HCT116 (cell line): ENCODE measurements around the gene RBM25. TPM values are rescaled to one million over a fixed set of nuclear protein-coding genes. Genes with fewer than 3 reads are reported as not detected.

ENCODE experiments used
- ATAC-seq: fragments of 200-7000 bp; cut with Tn5 transposase; 2 replicates; pipeline ENCODE4 v1.9.1; 2020; ENCODE audit warnings: mild to moderate bottlenecking, moderate library complexity
- BruUV-seq: library from RNA; stranded (reverse); fragments of 400-500 nt; replicated peaks from 2 replicates; lab custom pipeline; 2021; lab: Mats Ljungman, UMichigan
- CTCF ChIA-PET: fragments of 300-600 bp; sonication (Branson Sonifier 250); formaldehyde crosslinking; loops from one replicate; lab custom pipeline; 2021; ENCODE audit warnings: antibody characterized with exemption; lab: Charles Lee
- POLR2A ChIA-PET: fragments of 300-600, 350-600 bp; sonication (Branson Sonifier 250); formaldehyde crosslinking; loops from one replicate; lab custom pipeline; 2021; ENCODE audit warnings: antibody characterized with exemption; lab: Charles Lee
- RAD21 ChIA-PET, 2 experiments: fragments of 300-600 bp; sonication (Branson Sonifier 250); formaldehyde crosslinking; loops; one replicate each; lab custom pipeline; 2023; ENCODE audit warnings: low total read pairs in 2 of 2; ENCODE audit not compliant: uncharacterized antibody in 2 of 2, unreplicated experiment in 2 of 2, low non-redundant PET in 1 of 2; lab: Charles Lee
- DNase-seq: peaks from one replicate; pipeline ENCODE4 v3.0.0-alpha.2; 2010; ENCODE audit warnings: low read depth, low spot score
- H2AFZ ChIP-seq: fragments of 200-600 bp; shearing (Covaris generic), sonication (generic); 2 replicates; pipeline ENCODE4 v1.6.1; 2017; ENCODE audit warnings: low read depth, mixed run types, mixed read lengths, antibody characterized with exemption, low read length; ENCODE audit not compliant: poor library complexity, severe bottlenecking
- H3K27ac ChIP-seq: 2 replicates; pipeline ENCODE4 v1.5.1; 2012; ENCODE audit warnings: low read depth, low read length
- H3K27me3 ChIP-seq: fragments of 200-600 bp; sonication (generic); 2 replicates; pipeline ENCODE4 v1.6.1; 2016; ENCODE audit warnings: mixed run types, low read length, mixed read lengths; ENCODE audit not compliant: insufficient read depth
- H3K36me3 ChIP-seq, 2 experiments: fragments of 200-500 bp in 1 of 2; fragments of 200-600 bp in 1 of 2; sonication (Bioruptor generic) in 1 of 2; sonication (generic) in 1 of 2; 2 replicates each; pipeline versions ENCODE4 v1.5.1 to v1.6.1; 2014 to 2016; ENCODE audit warnings: low read length in 2 of 2, inconsistent platforms in 1 of 2, mixed read lengths in 1 of 2, mixed run types in 1 of 2; ENCODE audit not compliant: insufficient read depth in 2 of 2, control insufficient read depth in 1 of 2
- H3K4me1 ChIP-seq, 2 experiments: fragments of 200-600 bp in 1 of 2; sonication (generic) in 1 of 2; 2 replicates each; pipeline versions ENCODE4 v1.5.1 to v1.6.1; 2012 to 2017; ENCODE audit warnings: low read length in 2 of 2, inconsistent platforms in 1 of 2, mild to moderate bottlenecking in 1 of 2, mixed read lengths in 1 of 2, mixed run types in 1 of 2, moderate library complexity in 1 of 2; ENCODE audit not compliant: insufficient read depth in 2 of 2, control insufficient read depth in 1 of 2
- H3K4me2 ChIP-seq: fragments of 200-600 bp; sonication (generic); 2 replicates; pipeline ENCODE4 v1.6.1; 2017; ENCODE audit warnings: mixed run types, low read length, mixed read lengths
- H3K4me3 ChIP-seq, 2 experiments: fragments of 200-600 bp in 1 of 2; sonication (generic) in 1 of 2; replicated peaks in 1 of 2; 2 replicates each; pipeline ENCODE4 v1.5.1; 2011 to 2016; ENCODE audit warnings: low read length in 2 of 2, control low read depth in 1 of 2, low read depth in 1 of 2, mild to moderate bottlenecking in 1 of 2, mixed read lengths in 1 of 2, mixed run types in 1 of 2
- H3K79me2 ChIP-seq: fragments of 200-600 bp; sonication (generic); 2 replicates; pipeline ENCODE4 v1.6.1; 2017; ENCODE audit warnings: mild to moderate bottlenecking, mixed run types, low read length, moderate library complexity, mixed read lengths; ENCODE audit not compliant: insufficient read depth
- H3K9ac ChIP-seq: fragments of 200-600 bp; sonication (generic); 2 replicates; pipeline ENCODE4 v1.6.1; 2016; ENCODE audit warnings: low read length, mixed read lengths
- H3K9me2 ChIP-seq: fragments of 200-600 bp; sonication (generic), shearing (Covaris generic); 2 replicates; pipeline ENCODE4 v1.6.1; 2017; ENCODE audit warnings: mixed run types, mild to moderate bottlenecking, moderate library complexity; ENCODE audit not compliant: insufficient read depth
- H3K9me3 ChIP-seq, 2 experiments: fragments of 200-500 bp in 1 of 2; fragments of 200-600 bp in 1 of 2; sonication (Bioruptor generic) in 1 of 2; sonication (generic) in 1 of 2; 2 replicates each; pipeline ENCODE4 v1.6.1; 2014 to 2017; ENCODE audit warnings: low read length in 2 of 2, mixed read lengths in 2 of 2, inconsistent platforms in 1 of 2, low read depth in 1 of 2, mild to moderate bottlenecking in 1 of 2, mixed run types in 1 of 2, moderate library complexity in 1 of 2; ENCODE audit not compliant: control insufficient read depth in 1 of 2, insufficient read depth in 1 of 2
- H4K20me1 ChIP-seq: fragments of 200-600 bp; sonication (generic), shearing (Covaris generic); 2 replicates; pipeline ENCODE4 v1.6.1; 2017; ENCODE audit warnings: mixed run types, mild to moderate bottlenecking, moderate library complexity; ENCODE audit not compliant: insufficient read depth
- CEBPB ChIP-seq: IDR thresholded peaks from 2 replicates; pipeline ENCODE4 v1.6.1; 2012; ENCODE audit warnings: low read depth
- EZH2 ChIP-seq: fragments of 200-600 bp; sonication (generic); IDR thresholded peaks from 2 replicates; pipeline ENCODE4 v1.6.1; 2017; ENCODE audit warnings: antibody characterized with exemption, mixed run types
- JUND ChIP-seq: IDR thresholded peaks from 2 replicates; pipeline ENCODE4 v1.6.1; 2012
- MAX ChIP-seq: IDR thresholded peaks from 2 replicates; pipeline ENCODE4 v1.6.1; 2012
- POLR2A ChIP-seq: IDR thresholded peaks from 2 replicates; pipeline ENCODE4 v1.7.0; 2011; ENCODE audit warnings: borderline replicate concordance; ENCODE audit not compliant: insufficient read depth, insufficient read length; ENCODE audit errors: extremely low read depth
- POLR2AphosphoS5 ChIP-seq: IDR thresholded peaks from 2 replicates; pipeline ENCODE4 v1.6.1; 2011; ENCODE audit warnings: mild to moderate bottlenecking, low read depth, low read length, moderate library complexity
- SIN3A ChIP-seq: IDR thresholded peaks from 2 replicates; pipeline ENCODE4 v1.6.1; 2012; ENCODE audit warnings: low read depth
- intact Hi-C: fragments of 100-400 bp; cut with micrococcal nuclease; formaldehyde crosslinking; loops from 2 replicates; pipeline ENCODE4 v1.10.0; 2022
- total RNA-seq: library from RNA; stranded (reverse); gene quantifications from one replicate; pipeline ENCODE4 v1.2.1, GENCODE V29; 2021; ENCODE audit not compliant: unreplicated experiment
- TF ChIP-seq, protein P1 (sequence below): IDR thresholded peaks from 2 replicates; pipeline ENCODE4 v1.6.1; 2011; ENCODE audit warnings: mild to moderate bottlenecking, low read length, moderate library complexity; ENCODE audit not compliant: insufficient replicate concordance; ENCODE audit errors: extremely low read depth

RBM25 gene
- total RNA-seq, 1 experiment from 2014 or later = 80.1 TPM

DNA sequence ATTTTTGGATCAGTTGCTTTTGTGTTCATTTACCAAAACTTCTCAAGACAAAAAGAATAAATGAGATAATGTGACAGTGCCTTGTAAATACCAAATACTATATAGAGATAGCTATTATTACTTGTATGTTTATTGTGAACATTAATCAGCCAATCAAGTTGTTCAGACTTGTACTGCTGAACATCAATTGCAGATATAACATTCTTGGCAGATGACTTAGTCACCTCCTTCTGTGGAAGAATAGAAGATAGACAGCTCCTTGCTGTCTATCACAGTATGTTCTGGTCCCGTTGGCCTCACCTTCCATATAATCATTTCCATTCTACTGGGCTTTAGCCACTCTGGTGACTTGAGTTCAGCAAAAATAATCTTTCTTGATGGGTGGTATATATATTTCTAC lies 108.1 kb downstream of the RBM25 start (continued):
- no peak for TF ChIP-seq MAX

- ChIA-PET POLR2A (no interaction called here), CTCF (no interaction called here), RAD21 (no interaction called here)
- DNase-seq = no peak
- TF ChIP-seq POLR2AphosphoS5 = no peak
- no peak for TF ChIP-seq SIN3A
- no peak for TF ChIP-seq JUND
- Histone ChIP-seq H3K4me1 (no peaks in the 10 kb centered on the region), H3K27me3 (no peaks in the 10 kb centered on the region), H3K27ac (no peak overlapping the region), H2AFZ (no peak overlapping the region), H3K9me3 (no peaks in the 10 kb centered on the region), H3K4me2 (no peak overlapping the region), H3K36me3 (peaks cover 8 to 14% of the 10 kb centered on the region in 2 experiments; a peak in 3 of 4 replicates), H4K20me1 (no peaks in the 10 kb centered on the region), H3K9ac (no peak overlapping the region), H3K9me2 (no peaks in the 10 kb centered on the region), H3K79me2 (no peaks in the 10 kb centered on the region), H3K4me3 (no peak overlapping the region)
- ATAC-seq = no peak
- intact Hi-C loops = no loop called here
- BruUV-seq = no TSS peak
These were observed 109.4 kb downstream of the RBM25 start for GRCh38 chr14:73167727-73168126.

DNA sequence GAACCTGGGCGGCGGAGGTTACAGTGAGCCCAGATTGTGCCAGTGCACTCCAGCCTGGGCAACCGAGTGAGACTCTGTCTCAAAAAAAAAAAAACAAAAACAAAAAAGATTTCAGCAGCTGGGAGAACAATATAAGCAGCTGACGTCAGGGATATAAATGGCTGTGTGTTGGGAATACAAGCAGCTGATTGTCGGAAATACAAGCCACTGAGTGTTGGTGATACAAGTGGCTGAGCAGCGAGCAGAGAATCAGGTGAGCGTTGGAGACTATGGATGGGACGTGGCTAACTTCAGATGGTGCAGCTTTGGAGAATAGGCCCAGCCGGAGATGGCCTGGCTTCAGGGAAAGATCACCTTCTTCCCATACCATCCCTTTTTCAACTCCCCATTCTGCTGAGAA lies 109.9 kb downstream of the RBM25 start:
- Histone ChIP-seq H3K9me2 (no peaks in the 10 kb centered on the region), H3K4me1 (no peaks in the 10 kb centered on the region), H3K4me2 (no peak overlapping the region), H3K79me2 (no peaks in the 10 kb centered on the region), H3K27ac (no peak overlapping the region), H2AFZ (no peak overlapping the region), H3K9me3 (no peaks in the 10 kb centered on the region), H4K20me1 (no peaks in the 10 kb centered on the region), H3K4me3 (no peak overlapping the region), H3K27me3 (no peaks in the 10 kb centered on the region), H3K9ac (no peak overlapping the region), H3K36me3 (peaks cover 8 to 14% of the 10 kb centered on the region in 2 experiments; a peak in 3 of 4 replicates)
- TF ChIP-seq CEBPB (no peak), EZH2 (no peak), MAX (no peak), POLR2A (no peak), SIN3A (no peak)
- TF ChIP-seq, protein P1, sequence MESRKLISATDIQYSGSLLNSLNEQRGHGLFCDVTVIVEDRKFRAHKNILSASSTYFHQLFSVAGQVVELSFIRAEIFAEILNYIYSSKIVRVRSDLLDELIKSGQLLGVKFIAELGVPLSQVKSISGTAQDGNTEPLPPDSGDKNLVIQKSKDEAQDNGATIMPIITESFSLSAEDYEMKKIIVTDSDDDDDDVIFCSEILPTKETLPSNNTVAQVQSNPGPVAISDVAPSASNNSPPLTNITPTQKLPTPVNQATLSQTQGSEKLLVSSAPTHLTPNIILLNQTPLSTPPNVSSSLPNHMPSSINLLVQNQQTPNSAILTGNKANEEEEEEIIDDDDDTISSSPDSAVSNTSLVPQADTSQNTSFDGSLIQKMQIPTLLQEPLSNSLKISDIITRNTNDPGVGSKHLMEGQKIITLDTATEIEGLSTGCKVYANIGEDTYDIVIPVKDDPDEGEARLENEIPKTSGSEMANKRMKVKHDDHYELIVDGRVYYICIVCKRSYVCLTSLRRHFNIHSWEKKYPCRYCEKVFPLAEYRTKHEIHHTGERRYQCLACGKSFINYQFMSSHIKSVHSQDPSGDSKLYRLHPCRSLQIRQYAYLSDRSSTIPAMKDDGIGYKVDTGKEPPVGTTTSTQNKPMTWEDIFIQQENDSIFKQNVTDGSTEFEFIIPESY = no peak
- no TSS peak for BruUV-seq
- ATAC-seq (no peak), DNase-seq (no peak)
- intact Hi-C loops = no loop called here
- ChIA-PET RAD21 (no interaction called here), POLR2A (no interaction called here), CTCF (no interaction called here)
